Upper lobe of left lung (tissue), 6 donors: Measurements from ENCODE around the gene SNX4. TPM values are rescaled to one million over a fixed set of nuclear protein-coding genes. Genes with fewer than 3 reads are reported as not detected.

Experiments used
- ATAC-seq, 2 donors: fragments of 200-7000 bp; cut with Tn5 transposase; one replicate each; pipeline ENCODE4 v1.9.1; 2022; ENCODE audit warnings: mild to moderate bottlenecking in 2 of 2, moderate library complexity in 2 of 2; ENCODE audit not compliant: low FRiP score in 2 of 2
- DNase-seq, 2 donors: peaks; one replicate each; pipeline ENCODE4 v3.0.0-alpha.2; 2019 to 2020
- H3K27ac ChIP-seq, 4 donors: fragments of 200-600 bp; sonication (generic); one replicate each; pipeline ENCODE4 v1.5.1; 2016 to 2019
- H3K27me3 ChIP-seq, 4 donors: fragments of 200-600 bp; sonication (generic); one replicate each; pipeline ENCODE4 v1.5.1; 2017 to 2019
- H3K36me3 ChIP-seq, 4 donors: fragments of 200-600 bp; sonication (generic); one replicate each; pipeline ENCODE4 v1.5.1; 2016 to 2019
- H3K4me1 ChIP-seq, 4 donors: fragments of 200-600 bp; sonication (generic); one replicate each; pipeline ENCODE4 v1.5.1; 2018 to 2019
- H3K4me3 ChIP-seq, 4 donors: fragments of 200-600 bp; sonication (generic); one replicate each; pipeline ENCODE4 v1.5.1; 2017 to 2019; ENCODE audit warnings: mild to moderate bottlenecking in 2 of 4, moderate library complexity in 1 of 4
- H3K9me3 ChIP-seq, 4 donors: fragments of 200-600 bp; sonication (generic); one replicate each; pipeline ENCODE4 v1.5.1; 2018 to 2019
- EP300 ChIP-seq, 4 donors: sonication (generic); formaldehyde crosslinking; IDR thresholded peaks; one replicate each; pipeline ENCODE4 v1.5.1; 2017; ENCODE audit warnings: antibody characterized with exemption in 4 of 4, control low read depth in 2 of 4
- POLR2A ChIP-seq, 4 donors: fragments of 450-650 bp; IDR thresholded peaks; one replicate each; pipeline ENCODE4 v1.5.1; 2016 to 2017; ENCODE audit warnings: antibody characterized with exemption in 4 of 4, mild to moderate bottlenecking in 2 of 4
- POLR2AphosphoS5 ChIP-seq, 2 donors: sonication (generic); formaldehyde crosslinking; IDR thresholded peaks; one replicate each; pipeline ENCODE4 v1.5.1; 2017; ENCODE audit warnings: antibody characterized with exemption in 2 of 2
- WGBS, 2 donors: methylation state at CpG; one replicate each; pipeline ENCODE4 v1.1.5; 2017 to 2018; 5-methylcytosine and 5-hydroxymethylcytosine counted together
- total RNA-seq, 6 donors: library from RNA; depleted of rRNA in 4 of 6; stranded (reverse); fragments of >200 nt in 4 of 6; gene quantifications; one replicate each; pipeline versions ENCODE4 v1.1.0 to v1.2.1, GENCODE V29; 2016 to 2021
- TF ChIP-seq, protein P1 (sequence below), 6 experiments: fragments of 450-650 bp in 4 of 6; fragments of 200-600 bp in 2 of 6; sonication (generic) in 2 of 6; IDR thresholded peaks; one replicate each; pipeline ENCODE4 v1.5.1; 2016 to 2019; ENCODE audit warnings: antibody characterized with exemption in 6 of 6
- donor health status: DM: no; HTN: no; CAD: no; lungs with moderate emphysema.
- donor health status: DM: no; HTN: yes; CAD: no; lungs with severe emphysema.

The SNX4 gene
- total RNA-seq, 6 donors from 2014 or later, result 31.1 to 72.4 (median 41.8) TPM

DNA sequence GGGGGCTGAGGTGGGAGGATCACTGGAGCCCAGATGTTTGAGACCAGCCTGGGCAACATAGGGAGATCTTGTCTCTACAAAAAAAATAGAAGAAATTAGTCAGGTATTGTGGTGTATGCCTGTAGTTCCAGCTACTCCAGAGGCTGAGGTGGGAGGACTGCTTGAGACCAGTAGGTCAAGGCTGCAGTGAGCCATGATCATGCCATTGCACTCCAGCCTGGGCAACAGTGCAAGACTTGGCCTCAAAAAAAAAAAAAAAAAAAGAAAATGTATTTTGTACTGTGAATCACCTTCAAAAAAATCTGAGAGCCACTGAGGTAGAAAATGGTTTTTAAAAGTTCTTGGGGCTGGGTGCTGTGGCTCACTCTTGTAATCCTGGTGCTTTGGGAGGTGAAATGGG, 4.6 kb downstream of the SNX4 start:
- Histone ChIP-seq H3K4me3 (no peak overlapping the region), H3K27me3 (no peaks in the 10 kb centered on the region), H3K27ac (no peak overlapping the region), H3K4me1 (peaks cover 10 to 31% (median 21%) of the 10 kb centered on the region in 4 donors), H3K36me3 (peaks cover 0 to 30% (median 1%) of the 10 kb centered on the region in 4 donors), H3K9me3 (no peaks in the 10 kb centered on the region)
- DNase-seq (no peak), ATAC-seq (no peak)
- TF ChIP-seq EP300 (IDR thresholded peaks at IDR 0.05), result no peak
- no peak for TF ChIP-seq POLR2A (IDR thresholded peaks at IDR 0.05)
- TF ChIP-seq POLR2AphosphoS5 (IDR thresholded peaks at IDR 0.05), result no peak
- TF ChIP-seq, protein P1, sequence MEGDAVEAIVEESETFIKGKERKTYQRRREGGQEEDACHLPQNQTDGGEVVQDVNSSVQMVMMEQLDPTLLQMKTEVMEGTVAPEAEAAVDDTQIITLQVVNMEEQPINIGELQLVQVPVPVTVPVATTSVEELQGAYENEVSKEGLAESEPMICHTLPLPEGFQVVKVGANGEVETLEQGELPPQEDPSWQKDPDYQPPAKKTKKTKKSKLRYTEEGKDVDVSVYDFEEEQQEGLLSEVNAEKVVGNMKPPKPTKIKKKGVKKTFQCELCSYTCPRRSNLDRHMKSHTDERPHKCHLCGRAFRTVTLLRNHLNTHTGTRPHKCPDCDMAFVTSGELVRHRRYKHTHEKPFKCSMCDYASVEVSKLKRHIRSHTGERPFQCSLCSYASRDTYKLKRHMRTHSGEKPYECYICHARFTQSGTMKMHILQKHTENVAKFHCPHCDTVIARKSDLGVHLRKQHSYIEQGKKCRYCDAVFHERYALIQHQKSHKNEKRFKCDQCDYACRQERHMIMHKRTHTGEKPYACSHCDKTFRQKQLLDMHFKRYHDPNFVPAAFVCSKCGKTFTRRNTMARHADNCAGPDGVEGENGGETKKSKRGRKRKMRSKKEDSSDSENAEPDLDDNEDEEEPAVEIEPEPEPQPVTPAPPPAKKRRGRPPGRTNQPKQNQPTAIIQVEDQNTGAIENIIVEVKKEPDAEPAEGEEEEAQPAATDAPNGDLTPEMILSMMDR (IDR thresholded peaks at IDR 0.05), result no peak

DNA sequence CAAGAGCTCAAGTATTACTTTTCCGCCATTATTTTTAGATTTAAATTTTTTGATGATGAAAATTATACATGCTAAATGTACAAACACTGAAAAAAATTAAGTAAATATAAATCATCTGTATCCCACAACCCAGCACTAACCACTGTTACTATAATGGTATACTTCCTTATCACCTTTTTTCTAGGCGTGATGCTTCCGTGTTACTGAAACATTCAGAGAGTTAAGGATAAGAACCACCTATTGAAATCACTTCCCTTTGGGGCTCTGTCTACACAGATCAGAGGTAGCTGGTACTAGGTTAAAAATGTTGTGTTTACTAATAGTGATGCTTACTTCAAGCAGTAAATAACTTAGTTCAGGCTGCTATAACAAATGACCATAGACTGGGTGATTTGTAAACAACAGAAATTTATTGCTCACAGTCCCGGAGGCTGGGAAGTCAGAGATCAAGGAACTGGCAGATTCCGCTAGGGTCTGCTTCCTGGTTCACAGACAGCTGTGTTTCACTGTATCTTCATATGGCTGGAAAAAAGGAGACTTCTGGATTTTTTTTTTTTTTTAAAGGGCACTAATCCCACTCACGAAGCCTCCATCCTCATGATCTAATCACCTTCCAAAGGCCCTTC, 6.4 kb downstream of the SNX4 start:
- ATAC-seq (no peak), DNase-seq (no peak)
- Histone ChIP-seq H3K4me1 (peaks cover 5 to 20% (median 14%) of the 10 kb centered on the region in 4 donors), H3K27me3 (no peaks in the 10 kb centered on the region), H3K36me3 (peaks cover 0 to 39% (median 1%) of the 10 kb centered on the region in 4 donors), H3K9me3 (no peaks in the 10 kb centered on the region), H3K4me3 (no peak overlapping the region), H3K27ac (no peak overlapping the region)
- TF ChIP-seq POLR2A (IDR thresholded peaks at IDR 0.05) (no peak), POLR2AphosphoS5 (IDR thresholded peaks at IDR 0.05) (no peak), EP300 (IDR thresholded peaks at IDR 0.05) (no peak)
- TF ChIP-seq, protein P1 (IDR thresholded peaks at IDR 0.05), result no peak
- WGBS, 2 donors, result 82 to 91% methylated on average over 6 of the region's 6 CpGs

DNA sequence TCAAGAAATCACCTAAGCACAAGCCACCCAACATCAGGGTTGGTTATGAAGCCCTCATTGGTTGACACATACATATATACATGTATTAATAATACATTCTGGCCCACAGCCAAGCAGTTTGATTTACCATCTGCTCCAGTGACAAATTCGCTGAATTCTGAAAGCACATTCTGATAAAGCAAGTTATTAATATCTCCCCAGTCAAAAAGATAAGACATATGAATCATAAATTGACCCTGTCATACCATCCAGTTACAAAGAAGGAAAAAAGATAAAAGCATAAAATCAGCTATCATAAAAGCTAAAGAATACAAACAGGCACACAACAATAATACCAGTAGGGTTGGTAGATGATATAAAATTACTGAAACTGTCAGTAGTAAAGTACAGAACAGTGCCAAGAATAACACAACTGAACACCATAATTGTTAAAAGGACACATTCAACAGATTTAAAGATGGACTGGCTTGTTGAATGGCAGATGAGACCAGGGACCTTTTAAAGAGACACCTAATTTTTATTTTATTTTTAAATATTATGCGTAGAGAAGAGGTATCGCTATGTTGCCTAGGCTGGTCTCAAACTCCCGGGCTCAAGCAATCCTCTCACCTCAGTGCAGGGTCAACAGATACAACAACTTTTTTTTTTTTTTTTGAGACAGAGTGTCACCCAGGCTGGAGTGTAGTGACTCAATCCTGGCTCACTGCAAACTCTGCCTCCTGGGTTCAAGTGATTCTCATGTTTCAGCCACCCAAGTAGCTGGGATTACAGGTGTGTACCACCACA, 7.7 kb downstream of the SNX4 start:
- Histone ChIP-seq H3K4me3 (no peak overlapping the region), H3K36me3 (peaks cover 0 to 39% (median 1%) of the 10 kb centered on the region in 4 donors), H3K27ac (no peak overlapping the region), H3K27me3 (no peaks in the 10 kb centered on the region), H3K4me1 (peaks cover 0 to 15% (median 6%) of the 10 kb centered on the region in 4 donors), H3K9me3 (no peaks in the 10 kb centered on the region)
- DNase-seq, result no peak
- ATAC-seq, result no peak
- TF ChIP-seq POLR2AphosphoS5 (IDR thresholded peaks at IDR 0.05) (no peak), POLR2A (IDR thresholded peaks at IDR 0.05) (no peak), EP300 (IDR thresholded peaks at IDR 0.05) (no peak)
- TF ChIP-seq, protein P1 (IDR thresholded peaks at IDR 0.05), result no peak
- WGBS, 2 donors, result 73 to 80% methylated on average over 4 of the region's 4 CpGs

DNA sequence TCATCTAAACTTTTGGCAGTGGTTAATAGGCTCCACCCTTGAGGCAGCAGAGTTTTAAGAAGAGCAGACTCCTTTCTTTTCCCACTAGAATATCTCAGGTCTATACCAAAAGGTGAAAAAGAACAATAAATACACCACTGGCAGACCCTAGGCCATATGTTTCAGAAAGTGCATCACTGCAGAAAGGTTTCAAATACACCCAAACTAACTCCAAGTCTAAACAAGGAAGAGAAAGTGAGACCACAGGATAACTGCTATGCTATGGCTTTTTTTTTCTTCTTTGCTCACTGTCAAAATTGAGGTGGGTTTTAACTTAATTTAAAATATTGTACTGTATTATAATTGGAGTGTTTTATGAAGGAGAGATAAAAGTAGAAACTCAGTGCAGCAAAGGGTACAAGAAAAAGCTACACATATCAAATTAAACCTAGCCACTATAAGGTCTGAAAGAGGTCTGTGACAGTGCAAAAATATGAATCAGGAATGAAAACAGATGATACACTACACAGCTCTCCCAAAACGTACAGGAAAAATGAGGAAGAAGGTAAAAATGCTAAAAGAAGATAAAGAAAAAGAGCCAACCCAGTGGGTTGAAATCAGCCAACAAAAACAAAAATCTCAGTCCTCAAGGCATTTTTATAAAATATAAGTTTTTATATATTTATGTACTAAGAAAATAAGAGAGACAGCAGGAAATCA, 8.4 kb downstream of the SNX4 start:
- no peak for ATAC-seq
- Histone ChIP-seq H3K27me3 (no peaks in the 10 kb centered on the region), H3K27ac (no peak overlapping the region), H3K9me3 (no peaks in the 10 kb centered on the region), H3K4me1 (peaks cover 0 to 15% (median 6%) of the 10 kb centered on the region in 4 donors), H3K36me3 (peaks cover 0 to 37% (median 1%) of the 10 kb centered on the region in 4 donors), H3K4me3 (no peak overlapping the region)
- 18 to 19% methylated on average over 1 of the region's 1 CpG for WGBS, 2 donors
- DNase-seq, result no peak
- no peak for TF ChIP-seq POLR2A (IDR thresholded peaks at IDR 0.05)
- no peak for TF ChIP-seq POLR2AphosphoS5 (IDR thresholded peaks at IDR 0.05)
- no peak for TF ChIP-seq EP300 (IDR thresholded peaks at IDR 0.05)
- TF ChIP-seq, protein P1 (IDR thresholded peaks at IDR 0.05), result no peak
